ENCODE data around the gene IMMP2L. TPM values are rescaled to one million over a fixed set of nuclear protein-coding genes. Genes with fewer than 3 reads are reported as not detected.

Gene IMMP2L
- total and polyA plus RNA-seq, 2 donors (not counting 3 experiments of a cell fraction or from before 2014, with no cell fraction given), result 9.9 to 11.8 TPM

DNA sequence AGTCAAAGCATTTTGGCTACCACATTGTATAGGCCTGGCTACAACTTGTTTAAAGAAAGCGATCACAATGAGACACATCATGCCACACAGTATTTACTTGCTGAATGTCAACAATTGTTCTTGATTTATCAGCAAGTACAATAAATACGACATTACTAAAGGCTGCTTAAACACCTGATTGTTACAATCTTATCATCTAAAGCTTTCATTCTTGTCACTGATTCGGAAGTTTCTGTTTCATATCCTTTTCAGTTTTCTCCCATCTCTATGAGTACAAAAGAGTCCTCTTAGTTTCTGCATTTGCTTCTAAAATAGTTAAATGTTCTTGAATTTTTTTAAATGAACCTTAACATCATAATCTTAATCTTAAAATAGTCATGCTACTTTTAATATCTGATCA is 599.5 kb downstream of the IMMP2L start:
- ChIA-PET POLR2A (no interaction called here), CTCF (no interaction called here)
- dilution Hi-C loops (cut with MboI; ENCODE audit: extremely low pct_ligation_motif_present, low sequenced_read_pairs) (no loop called here), intact Hi-C loops (cut with micrococcal nuclease) (no loop called here)
- Histone ChIP-seq H3K4me2 (ENCODE audit: insufficient read depth, low read length) (no peak overlapping the region), H3K27me3 (ENCODE audit: control insufficient read depth in 2 of 2, insufficient read depth in 2 of 2, low read length in 2 of 2) (no peaks in the 10 kb centered on the region), H3K4me1 (ENCODE audit: control insufficient read depth, extremely low read depth, insufficient read depth, low read length) (no peaks in the 10 kb centered on the region), H3K36me3 (ENCODE audit: control insufficient read depth in 2 of 2, extremely low read depth in 1 of 2, insufficient read depth in 2 of 2, low read length in 2 of 2) (no peaks in the 10 kb centered on the region), H3K4me3 (replicated peaks in 1 of 3; ENCODE audit: insufficient read depth in 1 of 3, low read depth in 1 of 3, low read length in 3 of 3) (no peak overlapping the region), H3K27ac (ENCODE audit: insufficient read depth, low read depth, low read length) (no peak overlapping the region), H3K9ac (replicated peaks; ENCODE audit: extremely low read depth, insufficient read depth, low read length) (no peak overlapping the region), H3K9me3 (replicated peaks; ENCODE audit: control insufficient read depth, insufficient read depth, low read length) (no peaks in the 10 kb centered on the region), H3K9me1 (replicated peaks; ENCODE audit: control insufficient read depth, extremely low read depth, insufficient read depth, low read length) (no peaks in the 10 kb centered on the region), H4K20me1 (replicated peaks; ENCODE audit: control insufficient read depth, extremely low read depth, insufficient read depth, low read length) (no peaks in the 10 kb centered on the region), H3K79me2 (ENCODE audit: control insufficient read depth, insufficient read depth, low read length) (no peaks in the 10 kb centered on the region), H2AFZ (ENCODE audit: low read depth, low read length) (no peak overlapping the region)
- TF ChIP-seq EZH2 (IDR thresholded peaks at IDR 0.05; ENCODE audit: borderline replicate concordance, low read depth, low read length, severe bottlenecking), result no peak
- no peak for TF ChIP-seq JUN (IDR thresholded peaks at IDR 0.05; ENCODE audit: borderline replicate concordance, insufficient read depth, insufficient read length, low read depth)
- TF ChIP-seq POLR2AphosphoS5 (IDR thresholded peaks at IDR 0.05; ENCODE audit: insufficient read depth, low read depth, low read length), result no peak
- TF ChIP-seq FOS (IDR thresholded peaks at IDR 0.05; ENCODE audit: borderline replicate concordance, insufficient read depth, low read length), result no peak
- TF ChIP-seq, protein P1, sequence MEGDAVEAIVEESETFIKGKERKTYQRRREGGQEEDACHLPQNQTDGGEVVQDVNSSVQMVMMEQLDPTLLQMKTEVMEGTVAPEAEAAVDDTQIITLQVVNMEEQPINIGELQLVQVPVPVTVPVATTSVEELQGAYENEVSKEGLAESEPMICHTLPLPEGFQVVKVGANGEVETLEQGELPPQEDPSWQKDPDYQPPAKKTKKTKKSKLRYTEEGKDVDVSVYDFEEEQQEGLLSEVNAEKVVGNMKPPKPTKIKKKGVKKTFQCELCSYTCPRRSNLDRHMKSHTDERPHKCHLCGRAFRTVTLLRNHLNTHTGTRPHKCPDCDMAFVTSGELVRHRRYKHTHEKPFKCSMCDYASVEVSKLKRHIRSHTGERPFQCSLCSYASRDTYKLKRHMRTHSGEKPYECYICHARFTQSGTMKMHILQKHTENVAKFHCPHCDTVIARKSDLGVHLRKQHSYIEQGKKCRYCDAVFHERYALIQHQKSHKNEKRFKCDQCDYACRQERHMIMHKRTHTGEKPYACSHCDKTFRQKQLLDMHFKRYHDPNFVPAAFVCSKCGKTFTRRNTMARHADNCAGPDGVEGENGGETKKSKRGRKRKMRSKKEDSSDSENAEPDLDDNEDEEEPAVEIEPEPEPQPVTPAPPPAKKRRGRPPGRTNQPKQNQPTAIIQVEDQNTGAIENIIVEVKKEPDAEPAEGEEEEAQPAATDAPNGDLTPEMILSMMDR (IDR thresholded peaks at IDR 0.05; ENCODE audit: extremely low read depth in 1 of 2, insufficient read depth in 1 of 2, low read depth in 1 of 2, low read length in 2 of 2), result no peak
- TF ChIP-seq MAX (IDR thresholded peaks at IDR 0.05; ENCODE audit: insufficient read depth, insufficient read length), result no peak
- TF ChIP-seq MYC (IDR thresholded peaks at IDR 0.05; ENCODE audit: low read depth, low read length), result no peak
- no peak for TF ChIP-seq GATA2 (IDR thresholded peaks at IDR 0.05; ENCODE audit: insufficient read depth, insufficient read length, low read depth, low read length)
- no peak for TF ChIP-seq POLR2A (IDR thresholded peaks at IDR 0.05; ENCODE audit: low read depth, low read length)
- no TSS peak for BruUV-seq (replicated peaks)
- DNase-seq (ENCODE audit: low read depth, low spot score) (no peak), FAIRE-seq (no peak)
